K562 (cell line): ENCODE results near the gene ZNF418. TPM values are rescaled to one million over a fixed set of nuclear protein-coding genes. Genes with fewer than 3 reads are reported as not detected.
A peak's percentile ranks its signal among the peaks of the same experiment; 100 is the strongest.
"Not testable (repeated sequence)": the region's sequence is repeated elsewhere in the genome, so short reads cannot be mapped to it uniquely, and the experiment has no call there.

Experiments
- ATAC-seq: fragments of 200-7000 bp; cut with Tn5 transposase; 3 replicates; pipeline ENCODE4 v1.9.1; 2020; ENCODE audit warnings: moderate library complexity
- BruUV-seq: library from RNA; stranded (reverse); fragments of 400-500 nt; replicated peaks from 2 replicates; lab custom pipeline; 2021; lab: Mats Ljungman, UMichigan
- CTCF ChIA-PET: fragments of 300-600 bp; formaldehyde crosslinking; extraction: SDS; loops from one replicate; lab custom pipeline; 2021; ENCODE audit warnings: low intra/inter-chr PET ratio; lab: Yijun Ruan, JAX
- POLR2A ChIA-PET: fragments of 300-600, 350-650 bp; sonication (Branson Sonifier 250); formaldehyde crosslinking; extraction: SDS; loops from one replicate; lab custom pipeline; 2021; ENCODE audit warnings: antibody characterized with exemption, inconsistent platforms; lab: Yijun Ruan, JAX
- DNase-seq, 4 experiments: peaks; one replicate each; pipeline versions ENCODE4 v3.0.0 to v3.0.0-alpha.2; 2011 to 2018; ENCODE audit warnings: low spot score in 3 of 4, mixed read lengths in 3 of 4; ENCODE audit errors: extremely low read depth in 1 of 4
- FAIRE-seq: peaks from 2 replicates; lab custom pipeline; 2011; peaks lifted over from hg19 to GRCh38; lab: Jason Lieb, UNC
- H2AFZ ChIP-seq: 2 replicates; pipeline ENCODE4 v1.6.0; 2011; ENCODE audit warnings: low read depth, low read length, control low read depth, inconsistent platforms
- H3K27ac ChIP-seq: fragments of 200-600 bp; 3 replicates; pipeline ENCODE4 v1.8.0; 2011; ENCODE audit warnings: low read depth, mild to moderate bottlenecking, control low read depth, inconsistent platforms, low read length, moderate library complexity, mixed read lengths; ENCODE audit errors: extremely low read depth
- H3K27me3 ChIP-seq, 2 experiments: fragments of 300-600 bp in 1 of 2; 2 replicates in 1 of 2; 3 replicates in 1 of 2; pipeline versions ENCODE4 v1.6.0 to v1.8.0; 2011; ENCODE audit warnings: inconsistent platforms in 2 of 2, low read length in 2 of 2, mild to moderate bottlenecking in 1 of 2, mixed read lengths in 1 of 2, moderate library complexity in 1 of 2; ENCODE audit not compliant: control insufficient read depth in 2 of 2, insufficient read depth in 2 of 2
- H3K36me3 ChIP-seq: fragments of 300-600 bp; 3 replicates; pipeline ENCODE4 v1.8.0; 2011; ENCODE audit warnings: mild to moderate bottlenecking, low read length, inconsistent platforms; ENCODE audit not compliant: control insufficient read depth, insufficient read depth
- H3K4me1 ChIP-seq, 2 experiments: fragments of 200-600 bp in 1 of 2; replicated peaks in 1 of 2; 2 replicates in 1 of 2; 3 replicates in 1 of 2; pipeline versions ENCODE4 v1.5.1 to v1.8.0; 2011; ENCODE audit warnings: inconsistent platforms in 2 of 2, low read length in 2 of 2, mild to moderate bottlenecking in 1 of 2, mixed read lengths in 1 of 2, moderate library complexity in 1 of 2; ENCODE audit not compliant: control insufficient read depth in 2 of 2, insufficient read depth in 2 of 2
- H3K4me2 ChIP-seq: 2 replicates; pipeline ENCODE4 v1.6.1; 2011; ENCODE audit warnings: low read length, control low read depth, inconsistent platforms, mixed read lengths; ENCODE audit not compliant: insufficient read depth
- H3K4me3 ChIP-seq: fragments of 200-600 bp; sonication (generic), shearing (Covaris generic); 2 replicates; pipeline ENCODE4 v1.5.1; 2016; ENCODE audit warnings: control low read depth, inconsistent platforms
- H3K79me2 ChIP-seq: fragments of 200-600 bp; 3 replicates; pipeline ENCODE4 v1.8.0; 2011; ENCODE audit warnings: low read length, inconsistent platforms; ENCODE audit not compliant: control insufficient read depth, insufficient read depth
- H3K9ac ChIP-seq, 2 experiments: 2 replicates each; pipeline versions ENCODE4 v1.6.0 to v1.6.1; 2011; ENCODE audit warnings: low read depth in 2 of 2, low read length in 2 of 2, control low read depth in 1 of 2, inconsistent platforms in 1 of 2, mild to moderate bottlenecking in 1 of 2, mixed read lengths in 1 of 2; ENCODE audit not compliant: insufficient read depth in 1 of 2
- H3K9me1 ChIP-seq: one replicate; pipeline ENCODE4 v1.6.0; 2011; ENCODE audit warnings: inconsistent platforms, mild to moderate bottlenecking, low read length, moderate library complexity; ENCODE audit not compliant: control insufficient read depth, insufficient read depth
- H3K9me3 ChIP-seq: replicated peaks from 2 replicates; pipeline ENCODE4 v1.5.1; 2011; ENCODE audit warnings: low read depth, low read length, inconsistent platforms; ENCODE audit not compliant: control insufficient read depth, insufficient read depth
- H4K20me1 ChIP-seq: replicated peaks from 2 replicates; pipeline ENCODE4 v1.6.1; 2011; ENCODE audit warnings: low read length, inconsistent platforms, mixed read lengths; ENCODE audit not compliant: control insufficient read depth, insufficient read depth
- CBFA2T2 ChIP-seq: fragments of 450-650 bp; conservative IDR thresholded peaks from 2 replicates; pipeline ENCODE4 v1.6.1; 2017; ENCODE audit warnings: mild to moderate bottlenecking
- CBFA2T3 ChIP-seq: fragments of 450-650 bp; IDR thresholded peaks from 2 replicates; pipeline ENCODE4 v1.6.1; 2017
- LEF1 ChIP-seq: fragments of 450-650 bp; IDR thresholded peaks from 2 replicates; pipeline ENCODE4 v1.6.1; 2016; ENCODE audit warnings: mild to moderate bottlenecking
- PCBP2 ChIP-seq: fragments of 200-400 bp; formaldehyde crosslinking; IDR thresholded peaks from 2 replicates; pipeline ENCODE4 v1.6.1; 2018; ENCODE audit warnings: low read length, low read depth, mild to moderate bottlenecking, moderate library complexity; ENCODE audit not compliant: poor library complexity, severe bottlenecking
- TEAD4 ChIP-seq, 2 experiments: sonication (generic) in 1 of 2; formaldehyde crosslinking in 1 of 2; IDR thresholded peaks; 2 replicates each; pipeline versions ENCODE4 v1.6.1 to v1.8.0; 2012 to 2022; ENCODE audit warnings: borderline replicate concordance in 1 of 2, inconsistent platforms in 1 of 2, low read length in 1 of 2, mild to moderate bottlenecking in 1 of 2, missing genetic modification reagents in 1 of 2
- WGBS: fragments of 100-300 bp; shearing (Covaris generic); methylation state at CpG from one replicate; pipeline ENCODE4 v1.1.6; 2016; ENCODE audit warnings: low coverage, mixed read lengths; ENCODE audit not compliant: insufficient coverage; ENCODE audit errors: missing lambda C conversion rate; 5-methylcytosine and 5-hydroxymethylcytosine counted together
- in situ Hi-C: fragments of 300-500 bp; cut with MboI; formaldehyde crosslinking; loops from 4 replicates; pipeline ENCODE4 v1.15.0; 2018; ENCODE audit warnings: inconsistent platforms, mixed read lengths
- intact Hi-C: fragments of 100-400 bp; cut with micrococcal nuclease; formaldehyde crosslinking; loops from 2 replicates; pipeline ENCODE4 v1.14.2; 2022
- polyA plus RNA-seq, 8 experiments: library from polyadenylated mRNA; depleted of rRNA in 4 of 8; stranded (reverse) in 5 of 8; unstranded in 3 of 8; fragments of >200 nt; fragmentation: Nextera tagmentation in 2 of 8; fragmentation: Illumina TruSeq in 1 of 8; extraction: Ambion mirVana in 2 of 8; extraction: Trizol in 1 of 8; gene quantifications; 2 replicates each; pipeline versions ENCODE4 v1.2.1 to v1.2.3, GENCODE V29; 2011 to 2014; ENCODE audit warnings: inconsistent platforms in 1 of 8, missing spikeins in 1 of 8
- total RNA-seq, 7 experiments: library from RNA; depleted of rRNA in 6 of 7; stranded (reverse); fragments of >200 nt in 6 of 7; fragmentation: Illumina TruSeq in 2 of 7; extraction: Trizol in 2 of 7; gene quantifications; 2 replicates each; pipeline versions ENCODE4 v1.2.1 to v1.2.3, GENCODE V29; 2011 to 2021; ENCODE audit warnings: low replicate concordance in 1 of 7

The ZNF418 gene
- total and polyA plus RNA-seq, 9 of the 15 experiments (the other 6 are each of a cell fraction or from before 2014, with no cell fraction given): 0.11 to 0.70 (median 0.32) TPM

- no peak overlapping the region for H3K9ac ChIP-seq
- no peak overlapping the region for H2AFZ ChIP-seq
- no peak overlapping the region for H3K4me3 ChIP-seq
- no peak overlapping the region for H3K4me2 ChIP-seq
- ChIA-PET CTCF (no interaction called here), POLR2A (no interaction called here)
- H3K27me3 ChIP-seq: no peaks in the 10 kb centered on the region
- no peak for ATAC-seq
- WGBS: 10% methylated on average over 5 of the region's 5 CpGs
- no TSS peak for BruUV-seq
- H4K20me1 ChIP-seq: no peaks in the 10 kb centered on the region
- intact Hi-C loops (no loop called here), in situ Hi-C loops (no loop called here)
- H3K9me3 ChIP-seq: no peaks in the 10 kb centered on the region
- H3K79me2 ChIP-seq: no peaks in the 10 kb centered on the region
- peak; percentile 44 for TF ChIP-seq CBFA2T3
- peak; percentile 11; the same call in 1 of the 2 replicates for TF ChIP-seq CBFA2T2
- 0 out of 2 replicates have a peak, but pooled peaks have one; percentile 12 for TF ChIP-seq TEAD4 (IDR thresholded peaks at IDR 0.05; ENCODE audit: low read length)
- no peak for TF ChIP-seq TEAD4 (CRISPR knock-in tag; IDR thresholded peaks at IDR 0.05; ENCODE audit: borderline replicate concordance)
- TF ChIP-seq LEF1: no peak
- no peak for TF ChIP-seq PCBP2
- H3K36me3 ChIP-seq: no peaks in the 10 kb centered on the region
- H3K9me1 ChIP-seq: no peaks in the 10 kb centered on the region
- DNase-seq: peak in 2 of 4 experiments; percentile 15 to 27
- H3K4me1 ChIP-seq: no peaks in the 10 kb centered on the region
- no peak for FAIRE-seq
- no peak overlapping the region for H3K27ac ChIP-seq
These were observed 34.9 kb downstream of the ZNF418 start for GRCh38 chr19:57900311-57900710.

GRCh38 chr19:57890706-57891105, 44.5 kb downstream of the ZNF418 start:
- H3K27me3 ChIP-seq, H3K9me3 ChIP-seq, CTCF ChIA-PET, H3K9me1 ChIP-seq, intact Hi-C loops, ATAC-seq, H3K9ac ChIP-seq, BruUV-seq, DNase-seq, in situ Hi-C loops, FAIRE-seq, H3K36me3 ChIP-seq, H3K79me2 ChIP-seq, H3K4me1 ChIP-seq, H2AFZ ChIP-seq, H3K4me2 ChIP-seq, POLR2A ChIA-PET, H3K27ac ChIP-seq, H4K20me1 ChIP-seq, H3K4me3 ChIP-seq: not testable (repeated sequence)
- WGBS: 0% methylated on average over 3 of the region's 3 CpGs
